GM08714 (cell line): ENCODE results near the gene STIL.

Source experiments
- H3K4me3 ChIP-seq: fragments of 200-500 bp; sonication (Bioruptor generic); 2 replicates; pipeline ENCODE4 v1.5.1; 2014; ENCODE audit warnings: mild to moderate bottlenecking, low read length, inconsistent platforms
- ZNF274 ChIP-seq: IDR thresholded peaks from 2 replicates; pipeline ENCODE4 v1.6.1; 2012; ENCODE audit warnings: mild to moderate bottlenecking, low read depth, low read length

Gene STIL

DNA sequence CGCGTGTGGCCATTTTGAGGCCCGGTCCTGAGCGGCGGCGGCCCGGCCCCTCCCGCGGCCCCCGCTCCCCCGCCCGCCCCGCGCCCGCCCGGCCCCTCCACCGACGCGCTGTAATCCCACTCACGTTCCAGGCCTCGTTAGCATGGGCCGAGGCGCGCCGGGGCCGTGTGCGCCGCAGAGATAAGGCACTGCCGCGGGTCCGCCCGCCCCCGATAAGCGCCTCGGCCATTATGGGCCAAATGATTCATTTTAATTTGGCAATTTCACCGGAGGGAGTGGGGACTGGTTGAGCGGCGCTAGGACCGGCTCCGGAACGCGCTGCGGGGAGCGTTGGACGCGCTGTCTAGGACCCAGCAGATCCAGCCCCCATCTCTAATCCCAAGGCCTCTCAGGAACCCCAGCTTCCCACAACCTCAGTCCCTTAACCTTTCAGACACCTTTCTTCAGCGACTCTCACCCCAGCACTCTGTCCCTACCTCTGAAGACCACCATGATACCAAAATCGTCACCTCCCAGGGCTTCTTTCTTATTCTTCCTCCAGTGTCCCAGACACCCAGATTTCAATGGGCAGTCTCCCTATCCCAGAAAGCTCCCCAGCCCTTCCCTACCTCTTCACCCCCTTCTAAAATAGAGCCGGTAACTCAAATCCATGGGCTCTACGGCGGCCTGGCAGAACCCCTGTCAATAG is 81.6 kb downstream of the STIL start, which contains the start of gene TAL1:
TSS of gene TAL1 (minus strand) at position 39 of the 688 bp plus-strand sequence. CDS start 6,337 bp downstream, outside the sequence.
- H3K4me3 ChIP-seq: no peak within 1 kb of the TSS; the same call in 1 of the 2 replicates

DNA sequence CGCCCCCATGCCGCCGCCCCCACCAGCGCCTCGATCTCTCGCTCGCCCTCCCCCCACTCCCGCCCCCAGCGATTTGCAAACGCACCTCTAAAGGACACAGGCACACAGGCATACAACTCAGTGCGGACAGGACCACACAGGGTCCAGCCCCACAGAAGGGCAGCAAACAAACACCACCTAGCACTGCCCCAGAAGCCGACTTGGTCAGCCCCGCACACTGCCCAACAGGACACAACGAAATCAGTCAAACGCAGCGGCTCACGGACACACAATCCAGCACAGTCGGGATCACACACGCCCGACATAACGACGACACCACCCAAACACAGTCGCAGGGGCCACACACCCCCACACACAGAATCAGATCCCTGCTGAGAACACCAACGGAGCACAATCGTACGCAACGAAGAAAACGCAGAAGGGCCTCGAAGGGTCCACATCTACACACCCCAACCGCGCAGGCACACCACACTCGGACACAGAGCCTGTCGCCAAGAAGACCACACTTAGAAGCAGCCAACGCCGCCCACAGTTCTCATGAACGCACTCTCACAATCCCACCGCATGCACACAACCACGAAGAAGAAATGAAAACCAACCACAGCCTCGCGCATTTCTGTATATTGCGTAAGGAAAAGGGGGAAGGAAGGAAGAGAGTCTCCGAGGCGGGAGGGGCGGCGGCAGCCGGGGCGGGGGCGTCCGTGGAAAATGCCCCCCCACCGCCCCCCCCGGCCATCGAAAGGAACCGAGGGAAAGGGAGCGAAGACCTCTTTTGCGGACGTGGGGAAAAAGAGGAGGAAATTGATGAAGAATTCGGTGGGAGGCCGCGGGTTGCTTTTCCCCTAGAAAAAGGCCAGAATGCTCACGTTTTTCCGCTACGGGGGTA is 82.4 kb downstream of the STIL start:
- no peak overlapping the region; the same call in 1 of the 2 replicates for H3K4me3 ChIP-seq
- no peak for TF ChIP-seq ZNF274

More for the DNA sequence above, 81.6 kb downstream of the STIL start, which contains the start of gene TAL1:
- no peak for TF ChIP-seq ZNF274

DNA sequence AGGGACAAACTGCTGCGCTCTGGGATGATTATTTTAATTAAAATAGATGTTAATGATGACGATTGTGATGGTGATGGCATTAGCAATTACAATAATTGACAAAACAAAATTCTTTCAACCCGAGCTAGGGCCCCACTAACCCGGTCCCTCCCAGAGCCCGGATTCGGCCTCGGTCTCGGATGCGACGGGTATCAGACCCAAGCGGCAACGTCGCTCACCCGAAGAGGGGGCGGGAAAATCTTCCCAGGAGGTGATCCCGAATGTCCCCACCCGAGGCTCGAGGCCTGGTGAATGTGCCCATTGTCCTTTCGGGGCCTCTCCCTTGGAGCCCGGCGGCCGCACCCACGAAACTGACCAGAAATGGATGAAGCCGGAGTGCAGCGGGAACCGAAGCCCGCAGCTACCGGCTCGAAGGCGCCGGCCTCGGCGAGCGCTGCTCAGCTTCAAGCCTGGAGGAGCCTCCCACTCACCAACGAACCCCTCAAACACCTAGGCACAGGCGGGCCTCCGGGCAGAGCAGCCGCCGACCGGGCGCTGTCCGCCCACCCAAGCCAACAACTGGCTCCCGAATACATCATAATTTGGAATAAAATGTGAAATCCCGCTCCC is 83.2 kb downstream of the STIL start:
- H3K4me3 ChIP-seq: no peak overlapping the region

DNA sequence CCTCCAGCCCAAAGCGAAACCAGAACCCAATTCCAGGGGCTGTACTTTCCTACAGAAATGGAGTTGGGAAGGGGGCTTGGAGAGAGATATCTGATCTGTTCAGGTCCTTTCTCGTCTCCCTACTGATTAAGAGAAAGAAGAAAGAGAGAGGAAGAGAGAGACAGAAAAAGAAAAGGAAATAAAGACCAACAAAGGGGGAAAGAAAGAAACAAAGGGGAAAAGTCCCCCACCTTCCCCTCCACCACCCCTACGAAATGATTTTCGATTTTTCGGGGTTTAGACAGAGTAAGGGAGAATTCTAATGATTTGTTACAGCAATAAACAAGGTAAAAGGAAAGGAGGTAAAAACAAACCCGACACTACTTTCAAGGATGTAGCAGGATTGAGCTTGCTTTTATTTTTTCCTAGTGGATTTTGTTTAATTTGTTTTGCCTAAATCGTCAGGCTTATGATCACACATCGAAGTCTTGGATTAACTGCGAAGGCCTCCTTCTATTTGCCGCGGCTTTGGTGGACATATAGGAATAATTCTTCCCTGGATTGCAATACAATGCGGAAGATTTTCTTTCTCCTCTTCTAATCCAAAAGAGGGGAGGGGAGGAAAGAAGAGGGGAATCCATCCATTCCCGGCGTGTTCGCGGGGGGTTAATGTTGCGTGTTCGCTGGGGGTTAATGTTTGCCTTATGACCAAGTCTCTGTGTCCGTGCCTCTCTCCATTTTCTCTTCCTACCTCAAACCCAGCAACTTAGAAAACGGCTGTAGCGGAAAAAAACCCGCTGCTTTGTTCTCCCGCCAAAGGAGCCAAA is 83.9 kb downstream of the STIL start:
- no peak for TF ChIP-seq ZNF274
- H3K4me3 ChIP-seq: no peak overlapping the region

More for the DNA sequence above, 83.2 kb downstream of the STIL start:
- TF ChIP-seq ZNF274: no peak

DNA sequence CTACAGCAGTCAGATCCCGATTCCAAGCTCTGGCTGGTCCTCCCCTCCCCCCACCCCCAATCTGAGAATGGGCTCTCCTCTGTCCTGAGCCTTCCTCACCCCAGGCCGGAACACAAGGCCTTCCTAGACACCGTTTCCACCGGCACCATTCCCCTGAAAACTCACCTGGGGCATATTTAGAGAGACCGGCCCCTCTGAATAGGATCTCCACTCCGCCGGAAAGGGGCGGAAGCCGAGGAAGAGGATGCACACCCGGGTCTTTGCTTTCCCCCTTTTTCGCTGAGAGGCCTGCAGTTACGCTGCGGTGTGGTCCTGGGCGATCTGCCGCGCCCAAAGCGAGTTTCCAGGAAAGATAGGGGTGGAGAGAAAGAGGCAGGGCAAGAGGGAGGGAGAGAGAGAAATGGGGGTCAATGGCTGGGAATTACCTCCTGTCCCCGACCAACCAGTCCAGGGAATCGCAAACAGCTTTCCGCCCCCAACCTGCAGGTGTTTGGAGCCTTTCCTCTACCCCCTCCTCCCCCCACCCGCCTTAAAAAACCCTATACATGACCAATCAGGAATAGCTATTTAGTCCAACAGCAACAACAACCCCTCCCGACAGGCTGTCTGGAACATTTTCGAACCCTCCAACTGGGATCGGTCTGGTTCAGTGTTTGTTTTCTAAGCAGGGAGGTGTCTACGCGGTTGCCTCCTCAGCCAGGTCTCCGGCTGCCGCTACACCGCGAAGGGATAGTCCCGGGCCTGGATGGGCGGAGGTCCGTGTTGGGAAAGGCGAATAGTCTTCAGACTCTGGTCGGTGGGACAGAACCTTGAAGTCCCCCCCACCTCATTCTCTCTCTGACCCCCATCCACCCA is 84.7 kb downstream of the STIL start:
- H3K4me3 ChIP-seq: no peak overlapping the region
- TF ChIP-seq ZNF274: no peak

DNA sequence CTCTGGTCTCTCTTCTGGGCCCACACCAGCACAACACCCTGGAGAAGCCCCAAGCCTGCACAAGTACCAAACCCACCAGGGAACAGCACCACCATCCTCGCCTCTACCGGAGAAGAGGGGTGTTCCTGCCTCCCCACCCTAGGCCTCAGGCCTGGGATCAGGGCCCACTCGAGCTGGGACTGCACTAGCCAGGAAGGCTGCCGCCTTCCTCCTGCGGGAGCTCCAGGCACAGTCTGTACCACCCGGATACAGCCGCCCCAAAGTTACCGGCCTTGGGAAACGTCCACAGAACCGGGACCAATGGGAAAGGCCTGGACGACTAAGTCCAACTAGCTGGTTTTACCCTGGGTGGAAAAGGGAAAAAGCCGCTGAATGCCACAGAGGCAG is 85.3 kb downstream of the STIL start:
- TF ChIP-seq ZNF274: no peak
- H3K4me3 ChIP-seq: no peak overlapping the region

DNA sequence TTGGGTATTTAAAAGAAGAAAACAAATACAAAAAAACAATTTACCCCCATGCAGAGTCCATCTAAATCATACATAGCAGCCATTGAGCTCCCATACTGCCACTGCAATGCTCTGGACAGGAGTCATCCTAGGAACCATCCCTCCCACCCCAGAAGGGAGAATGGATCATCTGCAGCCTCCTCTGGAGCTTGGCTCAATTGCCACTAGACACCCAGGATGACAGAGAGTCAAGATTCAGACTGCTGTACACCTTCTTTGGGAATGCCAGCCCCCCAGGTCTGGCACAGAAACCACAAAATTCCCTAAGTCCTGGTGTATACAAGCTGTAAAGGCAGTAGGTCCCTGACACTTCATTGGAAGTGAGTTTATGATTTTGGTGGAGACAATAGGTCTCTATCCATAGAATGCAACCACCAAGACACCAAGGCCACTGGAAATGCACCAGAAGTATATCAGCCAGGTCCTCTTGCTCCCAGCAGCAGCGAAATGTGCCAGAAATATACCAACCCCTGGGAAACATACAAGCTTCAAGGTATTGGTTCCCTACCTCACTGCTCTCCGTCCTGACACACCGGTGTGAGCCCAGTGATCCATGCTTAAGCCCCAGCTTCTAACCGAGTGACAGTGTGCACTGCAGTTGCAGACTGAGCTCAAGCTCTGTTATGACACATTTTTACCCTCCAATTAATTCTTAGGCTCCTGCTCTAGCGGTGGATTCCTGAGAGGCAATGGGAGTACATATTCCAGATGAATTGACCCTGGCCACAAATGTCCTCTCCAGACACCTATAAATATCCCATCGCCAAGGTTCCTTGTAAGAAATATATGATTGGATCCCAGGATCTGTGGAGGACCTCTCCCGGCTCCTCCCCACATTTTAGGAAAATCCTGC is 86.4 kb downstream of the STIL start:
- TF ChIP-seq ZNF274: no peak
- no peak overlapping the region for H3K4me3 ChIP-seq

DNA sequence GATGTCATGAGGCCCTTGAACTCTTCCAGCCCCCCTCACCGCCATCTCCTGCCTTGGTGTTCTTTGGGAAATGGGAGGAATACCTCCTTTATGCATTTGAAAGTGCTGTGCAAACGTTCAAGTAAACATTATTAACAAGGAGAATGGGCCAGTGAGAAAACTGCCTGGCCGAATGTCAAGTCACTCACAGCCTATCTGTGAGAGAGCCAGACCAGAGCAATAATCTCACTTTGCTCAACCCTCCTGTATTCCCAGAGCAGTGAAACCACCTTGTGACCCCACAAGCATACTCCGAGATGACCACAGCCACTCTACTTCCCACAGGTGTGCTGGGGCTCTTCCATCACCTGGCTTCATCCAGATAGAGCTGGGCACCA is 87.1 kb downstream of the STIL start:
- H3K4me3 ChIP-seq: no peak overlapping the region
- TF ChIP-seq ZNF274: no peak

DNA sequence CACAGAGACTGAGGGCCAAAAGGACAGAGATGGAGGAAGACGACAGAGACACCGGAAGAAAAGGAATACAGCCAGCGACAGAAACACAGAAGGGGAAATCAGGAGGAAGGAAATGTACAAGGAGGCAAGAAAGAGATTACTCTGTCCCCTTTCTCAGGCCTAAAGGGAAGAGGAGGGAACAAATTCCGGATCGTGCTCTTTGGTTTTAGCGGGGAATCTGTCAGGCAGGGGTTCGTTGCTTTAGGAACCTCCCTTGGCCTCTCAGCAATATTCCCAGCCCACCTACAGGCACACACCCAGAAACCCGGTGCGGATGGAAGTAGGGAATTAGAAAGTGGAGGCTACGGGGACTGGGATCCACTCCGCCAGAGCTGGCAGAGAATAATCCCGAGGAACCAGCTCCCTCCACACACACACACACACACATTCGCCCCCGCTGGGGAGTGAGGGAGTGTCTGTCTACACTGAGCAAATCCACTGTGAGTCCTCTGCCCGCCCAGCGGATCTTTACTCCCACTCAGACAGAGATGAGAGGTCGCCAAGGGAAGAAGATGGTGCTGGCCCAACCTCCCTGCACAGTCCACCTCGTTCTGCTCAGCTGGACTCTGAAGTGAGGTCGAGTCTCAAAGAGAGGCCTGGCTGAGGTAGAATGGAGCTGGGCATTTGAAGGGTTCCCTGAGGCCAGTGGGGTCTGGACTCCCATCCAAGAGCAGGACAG is 87.7 kb downstream of the STIL start:
- TF ChIP-seq ZNF274: no peak
- H3K4me3 ChIP-seq: no peak overlapping the region

DNA sequence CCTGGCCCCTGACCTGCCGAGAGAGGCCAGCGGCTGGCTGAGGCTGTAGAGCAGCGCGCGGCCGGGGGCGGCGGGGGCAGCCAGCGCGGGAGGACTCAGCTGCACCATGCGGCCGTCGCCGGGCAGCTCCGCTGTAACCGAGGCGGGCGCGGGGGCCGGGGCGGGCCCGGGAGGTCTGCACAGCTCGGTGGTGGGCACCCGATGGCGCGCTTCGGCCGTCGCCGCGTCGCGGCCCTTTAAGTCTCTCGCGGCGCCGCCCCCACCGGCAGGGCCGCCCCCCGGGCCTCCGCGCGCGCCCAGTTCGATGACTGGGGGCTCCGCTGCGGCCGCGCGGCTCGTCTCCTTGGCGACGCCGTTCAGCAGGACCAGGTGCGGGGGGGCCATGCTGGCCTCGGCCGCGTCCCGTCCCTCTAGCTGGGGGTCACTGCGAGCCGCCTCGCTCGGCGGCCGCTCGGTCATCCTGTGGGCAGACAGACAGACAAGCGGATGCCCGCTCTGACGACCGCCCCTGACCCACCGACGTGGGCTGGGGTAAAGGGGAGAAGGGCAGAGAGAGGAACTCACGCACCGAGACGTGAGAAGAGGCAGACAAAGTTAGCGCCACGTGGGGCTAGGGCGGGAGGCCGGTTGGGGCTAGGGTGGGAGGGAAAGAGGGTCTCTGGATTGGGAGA is 88.4 kb downstream of the STIL start:
- no peak for TF ChIP-seq ZNF274
- H3K4me3 ChIP-seq: no peak overlapping the region
